ENCODE data around the gene LMO1. TPM values are rescaled to one million over a fixed set of nuclear protein-coding genes. Genes with fewer than 3 reads are reported as not detected.

Gene LMO1
- total and polyA plus RNA-seq, 10 of the 15 experiments (the other 5 are each of a cell fraction or from before 2014, with no cell fraction given) = not detected

- 50% methylated on average over 5 of the region's 5 CpGs for WGBS (ENCODE audit: insufficient coverage, insufficient replicate concordance, low lambda C conversion rate, missing lambda C conversion rate)
- SMC1A ChIA-PET (ENCODE audit: uncharacterized antibody, unreplicated experiment) = no interaction called here
- POLR2A ChIA-PET = no interaction called here
- intact Hi-C loops (cut with micrococcal nuclease; ENCODE audit: unreplicated experiment) (no loop called here), in situ Hi-C loops (cut with MboI) (no loop called here)
- DNase-seq (ENCODE audit: low read depth, low spot score) (no peak), ATAC-seq (no peak), FAIRE-seq (no peak)
- H3K9ac ChIP-seq (ENCODE audit: control insufficient read depth, insufficient read depth, low read length) = no peak overlapping the region
- H3K36me3 ChIP-seq (ENCODE audit: control insufficient read depth in 2 of 2, insufficient read depth in 2 of 2, low read length in 1 of 2) = no peaks in the 10 kb centered on the region
- no peak overlapping the region for H3K4me3 ChIP-seq
- no peak overlapping the region for H3K4me2 ChIP-seq (ENCODE audit: control insufficient read depth, insufficient read depth)
- RAD21 ChIA-PET (ENCODE audit: unreplicated experiment) = no interaction called here
- no peaks in the 10 kb centered on the region for H3K4me1 ChIP-seq (ENCODE audit: control insufficient read depth, insufficient read depth, low read length)
- no peaks in the 10 kb centered on the region for H3K79me2 ChIP-seq (ENCODE audit: control insufficient read depth, insufficient read depth, low read length)
- CTCF ChIA-PET = no interaction called here
- no peak overlapping the region for H3K27ac ChIP-seq (ENCODE audit: control insufficient read depth, insufficient read depth)
- H2AFZ ChIP-seq (ENCODE audit: control insufficient read depth, low read depth, low read length) = no peak overlapping the region
- peaks cover 8 to 17% of the 10 kb centered on the region in 2 experiments for H3K27me3 ChIP-seq (replicated peaks in 1 of 2; ENCODE audit: control insufficient read depth in 2 of 2, insufficient read depth in 2 of 2, low read length in 1 of 2)
- no peak for TF ChIP-seq NFXL1 (IDR thresholded peaks at IDR 0.05; ENCODE audit: borderline replicate concordance)
- TF ChIP-seq POLR2AphosphoS2 (IDR thresholded peaks at IDR 0.05; ENCODE audit: low read depth, low read length) = no peak
- no peak for TF ChIP-seq REST (IDR thresholded peaks at IDR 0.05; ENCODE audit: low read depth, low read length)
- TF ChIP-seq EP300 (IDR thresholded peaks at IDR 0.05; ENCODE audit: borderline replicate concordance in 1 of 2, control insufficient read depth in 1 of 2, low read depth in 2 of 2, low read length in 2 of 2) = no peak
- TF ChIP-seq SUPT20H (IDR thresholded peaks at IDR 0.05; ENCODE audit: borderline replicate concordance, control insufficient read depth, low read depth, low read length) = no peak
- no peak for TF ChIP-seq ZNF207 (IDR thresholded peaks at IDR 0.05; ENCODE audit: borderline replicate concordance)
- no peak for TF ChIP-seq HCFC1 (IDR thresholded peaks at IDR 0.05; ENCODE audit: low read length)
- no peak for TF ChIP-seq SMAD5 (IDR thresholded peaks at IDR 0.05; ENCODE audit: low read depth)
- TF ChIP-seq IRF3 (IDR thresholded peaks at IDR 0.05) = no peak
- TF ChIP-seq KAT2A (conservative IDR thresholded peaks at IDR 0.05; ENCODE audit: control insufficient read depth, low read depth, low read length) = no peak
- no peak for TF ChIP-seq GABPA (IDR thresholded peaks at IDR 0.05; ENCODE audit: low read depth)
- TF ChIP-seq CBX5 (IDR thresholded peaks at IDR 0.05; ENCODE audit: low read depth) = no peak
- no TSS peak for BruUV-seq (replicated peaks)
- H4K20me1 ChIP-seq (ENCODE audit: control insufficient read depth, insufficient read depth) = no peaks in the 10 kb centered on the region
- H3K9me3 ChIP-seq (replicated peaks; ENCODE audit: control insufficient read depth, insufficient read depth, low read length) = no peaks in the 10 kb centered on the region
Measured at GRCh38 chr11:8269636-8270035, 6.0 kb upstream of the LMO1 start.

Data from GM12878 (cell line).